MCF 10A (cell line): Measurements from ENCODE around the gene AFG3L2. TPM values are rescaled to one million over a fixed set of nuclear protein-coding genes. Genes with fewer than 3 reads are reported as not detected.

Source experiments
- BruUV-seq: library from RNA; stranded (reverse); fragments of 400-500 nt; replicated peaks from 2 replicates; lab custom pipeline; 2021; lab: Mats Ljungman, UMichigan
- CTCF ChIA-PET: fragments of 300-600 bp; sonication (Branson Sonifier 250); formaldehyde crosslinking; extraction: SDS; loops from one replicate; lab custom pipeline; 2021; ENCODE audit warnings: antibody characterized with exemption, inconsistent platforms; lab: Yijun Ruan, JAX
- POLR2A ChIA-PET: fragments of 300-600, 350-650 bp; sonication (Branson Sonifier 250); formaldehyde crosslinking; extraction: SDS; loops from one replicate; lab custom pipeline; 2020; ENCODE audit warnings: antibody characterized with exemption, inconsistent platforms; lab: Yijun Ruan, JAX
- DNase-seq: peaks from one replicate; pipeline ENCODE4 v3.0.0-alpha.2; 2018; ENCODE audit not compliant: unreplicated experiment
- H3K27ac Mint-ChIP-seq: one replicate; pipeline ENCODE4 v1.8.0; 2022; ENCODE audit warnings: mild to moderate bottlenecking, low read depth, mixed read lengths; ENCODE audit not compliant: unreplicated experiment
- H3K27me3 Mint-ChIP-seq: one replicate; pipeline ENCODE4 v1.8.0; 2022; ENCODE audit warnings: mixed read lengths; ENCODE audit not compliant: insufficient read depth, unreplicated experiment
- H3K36me3 Mint-ChIP-seq: one replicate; pipeline ENCODE4 v1.8.0; 2022; ENCODE audit warnings: mild to moderate bottlenecking, moderate library complexity, mixed read lengths; ENCODE audit not compliant: insufficient read depth, unreplicated experiment
- H3K4me1 Mint-ChIP-seq: one replicate; pipeline ENCODE4 v1.8.0; 2022; ENCODE audit warnings: mixed read lengths; ENCODE audit not compliant: insufficient read depth, unreplicated experiment
- H3K4me3 Mint-ChIP-seq: one replicate; pipeline ENCODE4 v1.8.0; 2022; ENCODE audit warnings: mild to moderate bottlenecking, moderate library complexity, mixed read lengths; ENCODE audit not compliant: unreplicated experiment
- H3K9me3 Mint-ChIP-seq: one replicate; pipeline ENCODE4 v1.8.0; 2022; ENCODE audit warnings: mixed read lengths; ENCODE audit not compliant: unreplicated experiment
- intact Hi-C: fragments of 100-400 bp; cut with micrococcal nuclease; formaldehyde crosslinking; loops from 2 replicates; pipeline ENCODE4 v1.14.1; 2022
- total RNA-seq: library from RNA; stranded (reverse); gene quantifications from 2 replicates; pipeline ENCODE4 v1.2.3, GENCODE V29; 2022
- TF ChIP-seq, protein P1 (sequence below): fragments of 200-600 bp; IDR thresholded peaks from one replicate; pipeline ENCODE4 v1.8.0; 2022; ENCODE audit warnings: antibody characterized with exemption, mild to moderate bottlenecking; ENCODE audit not compliant: unreplicated experiment

The AFG3L2 gene
- total RNA-seq, 1 experiment from 2014 or later, result 77.2 TPM

DNA sequence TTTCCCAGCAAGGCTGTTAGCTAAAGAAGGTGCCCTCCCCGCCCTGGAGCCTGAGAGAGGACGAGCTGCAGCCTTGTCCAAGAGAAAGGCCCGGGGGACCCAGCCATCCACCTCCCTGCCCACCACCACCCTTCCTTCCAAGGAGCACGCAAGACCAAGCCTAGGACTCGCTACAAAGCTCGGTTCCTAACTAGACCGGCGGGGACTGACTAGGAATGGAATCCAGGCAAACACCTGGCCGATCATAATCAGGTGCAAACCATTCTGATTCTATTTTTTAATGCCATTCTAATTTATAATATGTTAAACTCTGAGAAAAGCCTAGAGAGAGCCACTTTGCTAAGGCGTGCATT, 88.6 kb downstream of the AFG3L2 start:
- Mint-ChIP-seq H3K27ac (peak overlapping the region; percentile 99), H3K9me3 (no peaks in the 10 kb centered on the region), H3K36me3 (peaks cover 4% of the 10 kb centered on the region), H3K4me1 (peaks cover 18% of the 10 kb centered on the region), H3K4me3 (peak overlapping the region; percentile 82), H3K27me3 (no peaks in the 10 kb centered on the region)
- TSS peak; percentile 82 for BruUV-seq
- ChIA-PET CTCF (interaction anchor here (0.7 to 3.1 kb wide), 7 partner anchors 9 to 52 kb away, joined by 3 to 18 read pairs (median 4); no protein-coding TSS in a partner anchor), POLR2A (interaction anchor here (0.6 to 14.3 kb wide), 11 partner anchors 8 to 88 kb away, joined by 3 to 234 read pairs (median 14); partner anchors contain the start of genes AFG3L2 and TUBB6)
- intact Hi-C loops, result no loop called here
- DNase-seq, result no peak
- TF ChIP-seq, protein P1, sequence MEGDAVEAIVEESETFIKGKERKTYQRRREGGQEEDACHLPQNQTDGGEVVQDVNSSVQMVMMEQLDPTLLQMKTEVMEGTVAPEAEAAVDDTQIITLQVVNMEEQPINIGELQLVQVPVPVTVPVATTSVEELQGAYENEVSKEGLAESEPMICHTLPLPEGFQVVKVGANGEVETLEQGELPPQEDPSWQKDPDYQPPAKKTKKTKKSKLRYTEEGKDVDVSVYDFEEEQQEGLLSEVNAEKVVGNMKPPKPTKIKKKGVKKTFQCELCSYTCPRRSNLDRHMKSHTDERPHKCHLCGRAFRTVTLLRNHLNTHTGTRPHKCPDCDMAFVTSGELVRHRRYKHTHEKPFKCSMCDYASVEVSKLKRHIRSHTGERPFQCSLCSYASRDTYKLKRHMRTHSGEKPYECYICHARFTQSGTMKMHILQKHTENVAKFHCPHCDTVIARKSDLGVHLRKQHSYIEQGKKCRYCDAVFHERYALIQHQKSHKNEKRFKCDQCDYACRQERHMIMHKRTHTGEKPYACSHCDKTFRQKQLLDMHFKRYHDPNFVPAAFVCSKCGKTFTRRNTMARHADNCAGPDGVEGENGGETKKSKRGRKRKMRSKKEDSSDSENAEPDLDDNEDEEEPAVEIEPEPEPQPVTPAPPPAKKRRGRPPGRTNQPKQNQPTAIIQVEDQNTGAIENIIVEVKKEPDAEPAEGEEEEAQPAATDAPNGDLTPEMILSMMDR, result no peak

DNA sequence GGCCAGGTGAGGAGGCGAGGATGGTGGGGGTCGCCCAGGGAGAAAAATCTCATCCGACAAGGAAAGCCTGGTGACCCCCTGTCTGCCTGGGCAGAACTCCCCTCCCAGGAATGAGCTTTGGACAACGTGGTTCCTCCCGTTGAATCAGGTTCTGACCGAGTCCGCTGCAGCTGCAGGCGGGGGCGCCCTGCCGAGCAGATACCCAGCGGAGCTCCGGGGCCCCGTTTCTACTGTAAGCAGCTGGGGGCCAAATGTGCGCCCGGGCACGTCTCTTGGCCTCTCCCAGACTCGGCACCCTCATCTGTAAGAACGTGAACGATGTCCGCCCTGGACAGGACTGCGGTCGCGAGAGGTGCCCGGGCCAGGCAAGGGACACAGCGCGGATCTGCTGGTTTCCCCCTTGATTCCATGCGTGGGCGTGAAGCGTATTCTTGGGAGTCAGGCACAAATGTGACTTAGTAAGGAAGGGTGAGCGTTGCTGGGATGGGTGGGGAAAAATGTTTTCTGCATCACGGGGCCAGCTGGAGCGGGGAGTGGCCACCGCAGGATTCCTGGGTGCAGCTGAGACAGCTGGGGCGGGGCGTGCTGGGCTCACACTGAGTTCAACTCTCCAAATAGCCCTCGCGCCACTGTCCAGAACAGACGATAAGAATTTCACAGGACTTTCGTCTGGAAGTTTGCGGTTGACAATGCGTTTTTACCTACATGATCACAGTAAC, 89.2 kb downstream of the AFG3L2 start:
- intact Hi-C loops, result no loop called here
- ChIA-PET CTCF (interaction anchor here (0.7 to 3.1 kb wide), 9 partner anchors 9 to 51 kb away, joined by 3 to 18 read pairs (median 4); no protein-coding TSS in a partner anchor), POLR2A (interaction anchor here (0.6 to 14.3 kb wide), 14 partner anchors 9 to 530 kb away, joined by 3 to 234 read pairs (median 6); partner anchors contain the start of genes AFG3L2 and TUBB6)
- BruUV-seq, result TSS peak; percentile 91
- peaks cover 4% of the 10 kb centered on the region for H3K36me3 Mint-ChIP-seq
- H3K27ac Mint-ChIP-seq, result peak overlapping the region; percentile 99
- H3K9me3 Mint-ChIP-seq, result no peaks in the 10 kb centered on the region
- TF ChIP-seq, protein P1, result no peak
- DNase-seq, result peak; percentile 78
- H3K4me3 Mint-ChIP-seq, result peak overlapping the region; percentile 82
- no peaks in the 10 kb centered on the region for H3K27me3 Mint-ChIP-seq
- peaks cover 22% of the 10 kb centered on the region for H3K4me1 Mint-ChIP-seq

DNA sequence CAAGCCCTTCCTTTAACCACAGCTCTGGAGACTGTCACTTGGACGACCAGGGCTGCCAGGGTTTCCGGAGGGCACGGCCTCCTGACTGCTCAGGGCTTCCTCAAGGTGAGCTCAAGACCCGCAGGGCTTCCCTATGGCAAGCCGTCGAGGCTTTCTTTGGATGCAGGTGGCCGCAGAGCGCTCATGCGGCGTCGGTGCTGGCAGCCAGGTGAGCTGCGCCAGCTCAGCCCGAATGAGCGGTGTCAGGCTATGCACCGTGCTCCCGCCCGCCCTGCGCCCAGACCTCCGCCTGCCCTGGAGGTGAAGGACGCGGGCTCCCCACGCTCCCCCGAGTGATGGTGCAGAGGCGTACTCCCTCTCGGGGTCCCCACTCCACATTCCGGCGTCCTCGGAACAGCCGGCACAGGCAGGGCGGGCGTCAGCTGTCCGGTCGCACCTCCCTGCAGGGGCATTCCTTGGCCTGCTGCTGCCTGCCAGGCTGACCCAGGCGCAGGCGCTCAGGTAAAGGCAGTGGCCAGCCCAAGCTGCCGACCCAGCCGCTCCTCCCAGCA, 89.8 kb downstream of the AFG3L2 start:
- Mint-ChIP-seq H3K4me3 (peak overlapping the region; percentile 82), H3K36me3 (peaks cover 4% of the 10 kb centered on the region), H3K4me1 (peaks cover 28% of the 10 kb centered on the region), H3K27me3 (no peaks in the 10 kb centered on the region), H3K9me3 (no peaks in the 10 kb centered on the region), H3K27ac (peak overlapping the region; percentile 99)
- intact Hi-C loops, result no loop called here
- CTCF ChIA-PET, result interaction anchor here (0.9 to 3.1 kb wide), 8 partner anchors 9 to 51 kb away, joined by 3 to 18 read pairs (median 4); no protein-coding TSS in a partner anchor
- no TSS peak for BruUV-seq
- peak; percentile 28 for DNase-seq
- POLR2A ChIA-PET, result interaction anchor here (0.6 to 14.3 kb wide), 12 partner anchors 9 to 530 kb away, joined by 3 to 234 read pairs (median 10); partner anchors contain the start of genes AFG3L2 and TUBB6
- TF ChIP-seq, protein P1, result no peak

DNA sequence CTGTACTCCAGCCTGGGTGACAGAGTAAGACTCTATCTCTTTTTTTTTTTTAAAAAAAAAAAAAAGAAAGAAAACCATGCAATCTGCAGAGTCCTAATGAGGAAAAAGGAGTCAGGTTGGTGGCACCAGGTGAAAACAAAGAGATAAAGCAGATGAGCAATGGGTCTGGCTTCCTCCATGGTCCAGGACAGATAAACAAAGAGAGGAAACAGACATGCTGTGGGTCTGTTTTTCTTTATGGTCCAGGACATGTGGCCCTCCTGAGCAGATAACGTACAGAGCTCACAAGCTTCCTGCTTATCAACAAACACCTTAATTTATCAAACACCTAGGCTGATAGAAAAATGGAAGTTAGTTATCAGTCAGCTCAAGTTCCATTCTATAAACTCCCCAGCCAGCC, 93.4 kb downstream of the AFG3L2 start:
- no peaks in the 10 kb centered on the region for H3K27me3 Mint-ChIP-seq
- ChIA-PET POLR2A (interaction anchor here (0.6 to 14.3 kb wide), 4 partner anchors 12 to 98 kb away, joined by 4 to 234 read pairs (median 7); partner anchors contain the start of genes AFG3L2 and TUBB6), CTCF (interaction anchor here (0.6 to 2.3 kb wide), 7 partner anchors 10 to 245 kb away, joined by 3 to 8 read pairs (median 5); no protein-coding TSS in a partner anchor)
- intact Hi-C loops, result no loop called here
- peaks cover 31% of the 10 kb centered on the region for H3K4me1 Mint-ChIP-seq
- no peaks in the 10 kb centered on the region for H3K9me3 Mint-ChIP-seq
- peaks cover 4% of the 10 kb centered on the region for H3K36me3 Mint-ChIP-seq
- H3K4me3 Mint-ChIP-seq, result no peak overlapping the region
- peak overlapping the region; percentile 94 for H3K27ac Mint-ChIP-seq
- TF ChIP-seq, protein P1, result no peak
- no peak for DNase-seq
- BruUV-seq, result no TSS peak
